ENCODE data around the gene EIF4E1B.

Gene EIF4E1B

DNA sequence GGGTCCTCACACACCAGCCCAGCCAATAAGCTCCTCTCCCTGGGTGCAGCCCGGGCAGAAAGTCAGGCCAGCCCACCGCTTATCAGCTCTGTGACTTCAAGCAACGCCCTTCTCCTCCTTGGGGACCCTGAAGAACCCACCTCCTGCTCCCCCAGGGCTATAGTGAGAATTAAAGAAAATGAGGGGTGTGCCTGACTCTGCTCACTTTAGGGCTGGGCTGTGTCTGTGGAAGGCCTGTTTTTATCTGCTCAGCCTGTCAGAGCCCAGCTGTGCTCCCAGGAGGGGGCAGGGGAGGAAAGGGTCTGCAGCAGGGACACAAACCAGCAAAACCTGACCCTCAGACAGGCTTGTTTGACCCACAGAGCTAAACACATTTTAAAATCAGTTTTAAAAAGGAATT lies 24.4 kb upstream of the EIF4E1B start:
- no peak for DNase-seq (ENCODE audit: low spot score)

DNA sequence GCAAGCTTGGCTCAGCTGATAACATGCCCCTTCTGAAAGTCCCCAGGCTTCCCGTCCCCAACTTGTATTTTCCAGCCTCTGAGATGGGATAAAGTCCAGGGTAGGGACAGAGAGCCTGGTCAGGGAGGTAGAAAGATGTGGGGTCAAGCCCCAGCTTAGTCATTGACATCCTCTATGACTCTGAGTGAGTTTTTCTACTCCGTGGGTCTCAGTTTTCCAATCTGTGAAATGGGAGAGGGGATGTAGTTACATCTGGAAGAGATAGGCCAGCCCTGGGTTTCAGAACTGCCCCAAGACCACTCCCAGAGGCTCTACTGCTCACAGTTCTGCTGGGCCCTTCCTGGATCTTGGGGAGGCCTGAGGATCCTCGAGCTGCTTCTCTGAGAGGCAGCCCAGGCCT lies 23.6 kb upstream of the EIF4E1B start:
- DNase-seq (ENCODE audit: low spot score), result no peak

DNA sequence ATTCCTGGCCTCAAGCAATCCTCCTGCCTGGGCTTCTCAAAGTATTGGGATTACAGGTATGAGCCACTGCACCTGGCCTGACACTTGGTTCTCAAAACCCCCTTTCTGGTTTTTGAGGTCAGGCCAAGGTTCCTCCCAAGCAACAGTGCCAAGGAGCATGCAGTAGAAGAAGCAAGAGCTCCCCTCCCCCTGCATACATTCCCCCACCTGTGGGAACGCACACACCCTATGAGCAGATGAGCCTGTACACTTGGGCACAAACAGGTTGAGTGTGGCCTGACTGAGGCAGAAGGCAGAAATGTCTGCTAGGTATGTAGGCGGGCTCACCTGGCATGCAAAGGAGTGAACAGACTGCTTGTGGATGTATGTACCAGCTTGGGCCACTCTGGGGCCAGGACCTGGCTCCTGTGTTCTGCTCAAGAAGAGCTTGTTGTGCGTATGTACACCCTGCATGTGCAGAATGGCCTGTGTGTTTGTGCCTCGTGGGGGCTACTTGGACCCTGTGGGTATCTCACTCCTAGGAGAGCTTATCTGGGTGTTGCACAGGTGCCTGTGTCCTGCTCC lies 22.3 kb upstream of the EIF4E1B start:
- no peak for DNase-seq (ENCODE audit: low spot score)

DNA sequence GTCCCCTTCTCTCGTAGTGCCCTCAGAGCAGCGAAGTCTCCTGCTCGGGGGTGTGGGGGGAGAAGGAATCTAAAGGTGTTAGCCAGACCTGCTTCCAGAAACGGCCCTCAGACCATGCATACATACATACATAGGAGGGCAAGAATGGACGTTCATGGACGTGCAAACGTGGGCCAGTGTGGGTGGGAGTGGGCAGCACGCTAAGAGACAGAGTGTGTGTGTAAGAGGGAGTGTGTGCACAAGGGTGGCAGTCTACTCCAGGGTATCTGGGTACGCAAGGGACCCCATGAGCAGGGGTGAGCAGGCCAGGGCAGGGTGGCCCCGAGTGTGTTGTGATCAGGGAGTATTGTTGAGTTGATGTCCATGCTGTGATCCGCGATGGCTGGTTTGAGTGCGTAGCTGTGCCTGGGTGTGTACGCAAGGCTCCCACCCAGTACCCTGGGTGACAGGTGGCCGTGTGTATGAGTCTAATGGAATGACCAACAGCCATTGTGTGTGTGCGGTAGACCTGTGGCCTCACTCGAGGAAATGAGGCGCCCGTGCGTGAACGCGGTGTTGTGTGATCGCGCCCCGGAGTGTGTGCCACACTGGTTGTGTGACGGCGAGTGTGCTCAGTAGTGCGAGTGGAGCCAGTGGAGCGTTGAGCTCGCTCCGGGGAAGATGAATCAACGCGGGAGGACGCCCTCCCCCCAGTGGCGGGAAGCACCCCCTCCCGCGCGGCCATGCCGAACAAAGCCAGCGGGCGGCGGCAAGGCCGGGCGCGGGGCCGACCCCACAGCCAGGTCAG lies 21.3 kb upstream of the EIF4E1B start:
- no peak for DNase-seq (ENCODE audit: low spot score)

DNA sequence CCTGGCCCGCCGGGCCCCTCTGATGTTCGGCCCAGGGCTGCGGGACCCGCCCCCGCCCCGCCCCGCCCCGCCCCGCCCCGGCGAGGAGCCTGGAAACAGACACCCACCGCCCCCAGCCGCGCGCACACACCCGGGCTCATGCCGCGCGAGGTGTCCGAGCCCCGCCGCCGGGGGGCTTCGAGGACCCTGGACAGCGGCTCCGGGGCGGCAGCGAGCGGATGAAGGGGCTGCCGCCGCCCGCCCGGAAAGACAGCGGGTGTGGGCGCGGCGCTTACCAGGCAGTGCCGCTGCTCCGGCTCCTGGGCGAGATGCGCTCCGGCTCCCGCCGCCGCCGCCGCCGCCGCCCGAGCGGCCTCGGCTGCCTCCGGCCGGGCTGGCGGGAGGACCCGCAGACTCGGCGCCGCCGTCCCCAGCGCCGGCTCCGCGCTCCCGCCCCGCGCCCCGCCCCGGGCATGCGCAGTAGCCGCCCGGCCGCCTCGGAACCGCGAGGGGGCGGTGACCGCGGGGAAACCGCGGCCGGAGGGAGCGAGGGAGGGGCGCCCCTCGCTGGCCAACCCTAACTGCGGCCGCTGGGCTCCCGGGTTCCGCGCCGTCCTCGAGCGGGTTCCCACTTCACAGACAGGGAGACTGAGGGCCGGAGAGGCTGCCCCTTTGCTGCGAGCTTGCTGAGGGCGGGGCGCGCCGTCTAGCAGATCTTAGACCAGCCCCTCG lies 20.6 kb upstream of the EIF4E1B start, which contains the start of gene GPRIN1:
TSS of gene GPRIN1 (minus strand) at position 433 of the 711 bp plus-strand sequence. CDS start 10,322 bp downstream, outside the sequence.
- DNase-seq (ENCODE audit: low spot score), result peak; percentile 42

DNA sequence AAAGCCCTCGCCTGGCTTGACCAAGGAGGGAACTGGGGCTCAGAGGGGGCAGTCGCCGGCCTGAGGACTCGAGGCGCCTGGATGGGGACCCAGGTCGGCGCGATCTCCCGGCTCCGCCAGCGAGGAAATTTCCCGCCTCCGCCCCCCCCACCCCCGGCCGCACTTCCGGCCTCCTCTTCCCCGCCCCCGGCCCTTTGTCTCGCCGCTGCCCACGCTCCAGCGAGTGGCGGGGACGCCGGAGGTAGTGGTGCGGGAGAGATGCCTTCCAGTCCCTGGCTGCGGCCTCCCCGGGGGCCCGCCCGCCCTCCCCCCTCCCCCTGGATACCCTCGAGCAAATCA lies 20.1 kb upstream of the EIF4E1B start:
- no peak for DNase-seq (ENCODE audit: low spot score)

DNA sequence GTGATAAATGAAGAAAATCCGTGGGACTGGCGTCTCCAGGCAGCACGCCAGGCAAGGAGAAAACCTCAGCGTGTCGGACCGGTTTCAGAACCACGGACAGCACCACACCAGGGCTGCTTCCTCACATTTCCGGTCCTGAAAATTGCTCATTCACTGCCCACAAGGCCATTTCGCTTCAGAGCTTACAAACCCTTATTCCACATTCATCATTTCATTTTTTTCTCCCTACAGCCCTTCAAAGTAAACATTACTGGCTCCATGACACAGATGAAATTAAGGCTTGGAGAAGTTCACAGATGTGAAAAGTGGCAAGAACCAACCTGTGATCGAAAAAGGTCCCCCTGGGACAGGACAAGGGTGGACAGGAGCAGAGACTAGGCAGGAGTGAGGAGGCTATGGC lies 19.0 kb upstream of the EIF4E1B start:
- DNase-seq (ENCODE audit: low spot score), result peak; percentile 43

DNA sequence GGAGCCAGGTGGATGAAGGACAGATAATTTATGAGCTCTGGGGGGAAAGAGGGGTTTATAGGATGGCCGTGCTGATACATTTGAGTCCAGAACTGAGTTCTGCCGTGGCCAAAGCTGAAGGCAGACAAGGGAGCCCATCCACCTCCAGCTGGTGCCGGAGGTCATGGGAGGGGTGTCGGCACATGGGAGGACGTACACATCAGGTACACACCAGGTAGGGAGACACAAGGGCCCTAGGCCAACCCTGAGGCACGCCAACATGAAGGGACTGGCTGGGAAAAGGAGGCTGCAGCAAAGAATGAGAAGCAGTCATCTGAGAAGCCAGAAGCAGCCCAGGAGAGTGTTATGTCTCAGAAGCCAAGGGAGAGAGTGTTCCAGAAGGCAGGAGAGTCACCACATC lies 18.5 kb upstream of the EIF4E1B start:
- no peak for DNase-seq (ENCODE audit: low spot score)

DNA sequence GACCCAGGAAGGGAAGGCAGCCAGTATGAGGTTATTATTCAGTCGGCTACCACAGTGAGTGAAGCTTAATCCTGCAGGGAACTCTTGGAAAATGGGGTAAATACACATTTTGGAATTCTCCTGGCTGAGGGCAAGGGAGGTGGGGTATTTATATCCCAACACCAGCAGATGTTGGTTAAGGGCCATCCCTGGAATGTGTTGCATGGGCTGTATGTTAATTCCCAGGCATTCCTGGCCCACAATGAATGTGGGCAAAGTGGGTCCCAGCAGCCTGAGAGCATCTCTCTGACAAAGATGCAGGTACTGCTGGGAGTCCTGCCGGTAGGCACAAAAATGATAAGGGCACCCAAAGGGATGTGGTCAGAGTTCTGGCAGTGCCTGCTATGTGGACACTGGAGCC lies 17.6 kb upstream of the EIF4E1B start:
- no peak for DNase-seq (ENCODE audit: low spot score)

DNA sequence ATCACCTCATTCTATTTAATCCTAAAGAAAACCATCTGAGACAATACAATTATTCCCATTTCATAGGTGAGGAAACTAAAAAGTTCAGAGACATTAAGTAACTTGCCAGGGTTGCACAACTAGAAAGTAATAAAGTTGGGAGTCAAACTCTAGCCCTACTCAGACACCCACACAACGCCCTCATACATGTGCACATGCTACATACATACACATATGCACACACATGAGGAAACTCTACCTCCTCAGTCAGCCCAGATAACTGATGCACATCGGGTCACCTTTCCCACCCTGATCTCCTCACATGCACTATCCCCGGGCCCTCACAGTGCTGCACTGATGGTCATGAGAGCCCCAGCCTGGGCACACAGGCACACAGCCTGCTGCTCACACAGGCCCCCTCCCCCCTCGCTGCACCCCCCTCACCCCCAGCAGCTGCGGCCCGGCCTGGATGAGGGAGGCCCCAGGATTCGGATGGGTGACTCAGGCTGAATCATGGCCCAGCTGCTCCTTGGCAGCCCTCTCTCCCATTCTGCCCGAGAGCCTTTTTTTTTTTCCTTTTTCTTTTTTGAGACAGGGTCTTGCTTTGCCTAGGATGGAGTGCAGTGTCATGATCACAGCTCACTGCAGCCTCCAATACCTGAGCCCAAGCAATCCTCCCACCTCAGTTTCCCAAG lies 15.5 kb upstream of the EIF4E1B start:
- no peak for DNase-seq (ENCODE audit: low spot score)

DNA sequence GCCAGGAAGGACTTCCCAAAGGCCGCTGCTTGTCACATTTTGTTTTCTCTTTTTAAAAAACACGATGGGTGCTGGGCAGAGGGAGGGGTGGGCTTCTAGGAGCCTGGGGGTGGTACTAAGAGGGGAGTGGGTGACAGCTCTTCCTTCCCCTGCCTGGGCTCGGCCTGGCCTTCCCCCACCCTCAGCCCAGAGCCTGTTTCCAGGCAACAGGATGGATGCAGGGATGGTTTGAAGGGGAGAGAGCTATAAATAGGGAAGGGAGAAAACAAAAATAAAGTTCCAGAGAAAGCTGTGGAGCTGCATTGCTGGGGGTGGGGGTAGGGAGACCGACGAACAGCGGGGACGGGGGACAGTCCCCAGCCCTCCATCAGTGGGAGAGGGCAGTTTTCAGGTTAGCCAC lies 14.0 kb upstream of the EIF4E1B start:
- DNase-seq (ENCODE audit: low spot score), result no peak

DNA sequence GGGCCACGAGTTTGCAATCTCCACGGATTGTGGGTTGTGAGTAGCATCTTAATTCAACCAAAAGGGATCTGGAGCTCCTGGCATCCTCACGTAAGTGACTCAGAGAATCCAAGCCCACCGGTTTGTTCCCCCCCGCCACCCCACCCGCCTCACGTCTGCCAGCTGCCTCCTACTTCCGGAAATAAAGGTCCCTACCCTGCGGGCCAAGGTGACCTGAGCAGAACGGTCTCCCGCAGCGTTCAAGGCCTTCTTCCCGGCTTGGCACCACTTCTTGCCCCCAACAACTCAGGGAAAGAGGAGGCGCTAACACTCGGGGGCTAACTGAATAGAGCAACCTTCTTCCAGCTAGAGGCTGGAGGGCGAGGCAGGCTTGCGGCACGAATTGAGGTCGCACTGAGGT lies 11.7 kb upstream of the EIF4E1B start:
- DNase-seq (ENCODE audit: low spot score), result no peak

DNA sequence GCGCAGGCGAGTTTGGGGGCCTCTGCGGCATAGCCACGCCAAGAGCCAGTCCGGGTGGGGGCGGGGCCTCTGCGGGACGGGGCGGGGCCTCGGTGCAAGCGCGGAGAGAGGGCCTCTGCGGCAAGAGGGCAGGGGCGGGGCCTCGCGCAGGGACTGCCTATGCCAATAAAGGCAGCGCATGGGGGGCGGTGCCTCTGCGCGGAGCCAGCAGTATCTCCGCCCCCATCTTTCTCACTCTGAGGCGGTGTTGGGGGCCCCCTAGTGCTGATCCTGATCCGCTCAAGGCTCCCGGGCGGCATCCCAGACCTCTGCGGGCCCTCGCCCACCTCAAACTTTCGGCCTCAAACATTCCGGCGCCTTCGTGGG lies 11.3 kb upstream of the EIF4E1B start:
- DNase-seq (ENCODE audit: low spot score), result peak; percentile 89

DNA sequence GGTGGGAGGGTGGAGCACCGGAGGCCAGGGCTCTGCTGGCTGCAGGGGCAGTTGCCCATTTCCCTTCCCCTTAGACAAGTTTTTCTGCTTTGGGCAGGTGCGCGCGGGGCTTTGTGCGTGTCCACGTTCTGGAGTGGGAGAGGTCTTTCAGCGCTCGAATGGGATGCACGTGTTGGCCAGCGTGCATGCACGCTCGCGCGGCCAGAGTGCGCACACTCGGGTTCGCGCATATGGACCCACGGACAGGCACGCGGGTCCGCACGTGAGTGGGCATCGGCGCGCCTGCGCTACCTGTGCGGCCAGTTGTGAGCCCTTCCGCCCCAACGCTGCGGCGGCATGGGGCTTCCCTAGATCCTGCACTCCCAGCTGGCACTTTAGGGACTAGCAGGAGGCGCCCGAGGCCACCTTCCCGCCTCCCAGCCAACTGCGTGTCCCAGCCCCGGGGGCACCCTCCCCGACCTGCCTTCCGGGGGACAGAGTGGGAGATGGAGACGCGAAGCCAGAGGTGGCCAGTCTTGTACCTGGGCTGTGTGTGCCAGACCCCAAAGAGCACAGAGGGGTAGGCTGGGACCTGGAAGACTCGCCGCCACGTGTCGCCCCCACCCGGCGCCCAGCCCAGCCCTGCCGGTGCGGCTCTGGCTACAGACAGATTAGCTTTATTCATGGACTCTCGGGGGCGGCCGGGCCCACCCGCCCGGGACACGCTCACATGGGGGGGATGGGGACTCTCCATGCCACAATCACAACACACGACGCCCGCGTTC lies 10.7 kb upstream of the EIF4E1B start:
- DNase-seq (ENCODE audit: low spot score), result no peak

DNA sequence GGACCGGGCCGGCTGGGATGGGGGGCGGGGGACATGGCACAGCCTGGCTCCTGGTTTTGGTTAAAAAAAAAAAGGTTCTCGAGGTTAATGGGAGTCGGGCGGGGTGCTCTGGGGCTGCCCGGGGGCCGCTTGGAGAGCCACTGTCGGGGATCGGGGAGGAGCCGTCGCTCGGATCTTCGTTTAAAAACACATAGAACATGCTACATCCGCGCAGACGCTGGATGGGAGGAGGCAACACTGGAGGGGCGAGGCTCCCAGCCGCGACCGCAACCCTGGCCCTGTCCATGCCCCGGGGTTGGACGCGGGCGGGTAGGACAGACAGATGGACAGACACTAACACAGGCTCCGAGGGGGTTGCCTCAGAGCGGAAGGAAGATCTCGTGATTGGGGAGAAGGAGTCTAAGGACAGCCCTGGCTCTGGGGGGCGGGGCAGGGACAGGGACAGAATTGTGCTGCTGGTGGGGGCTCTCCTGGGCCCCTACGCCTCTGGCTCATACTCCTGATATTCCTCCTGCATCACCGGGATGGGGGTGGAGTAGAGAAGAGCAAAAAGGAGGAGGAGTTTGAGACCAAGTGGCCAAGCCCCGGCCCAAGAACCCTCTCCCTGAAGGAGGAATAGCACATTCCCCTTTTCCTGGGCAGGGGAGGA lies 10.0 kb upstream of the EIF4E1B start:
- no peak for DNase-seq (ENCODE audit: low spot score)

DNA sequence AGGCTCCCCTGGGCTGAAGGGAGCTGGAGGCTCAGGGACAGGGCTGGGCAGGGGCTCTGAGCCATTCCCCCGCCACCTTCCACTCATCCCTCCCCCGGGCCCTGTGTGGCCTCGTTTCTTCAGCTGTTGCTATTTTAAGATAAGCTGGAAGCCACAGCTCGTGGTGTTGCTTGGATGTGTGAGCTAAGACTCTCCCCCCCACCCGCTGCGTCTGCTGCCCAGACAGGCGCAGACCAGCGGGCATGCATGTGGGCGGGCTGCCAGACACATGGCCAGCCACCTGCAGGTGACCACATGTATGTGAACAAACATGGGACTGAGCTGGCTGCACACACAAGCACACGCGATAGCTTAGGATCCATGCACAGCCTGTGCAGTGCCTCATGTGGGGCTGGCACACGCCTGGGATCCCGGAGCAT lies 8.8 kb upstream of the EIF4E1B start:
- DNase-seq (ENCODE audit: low spot score), result no peak

DNA sequence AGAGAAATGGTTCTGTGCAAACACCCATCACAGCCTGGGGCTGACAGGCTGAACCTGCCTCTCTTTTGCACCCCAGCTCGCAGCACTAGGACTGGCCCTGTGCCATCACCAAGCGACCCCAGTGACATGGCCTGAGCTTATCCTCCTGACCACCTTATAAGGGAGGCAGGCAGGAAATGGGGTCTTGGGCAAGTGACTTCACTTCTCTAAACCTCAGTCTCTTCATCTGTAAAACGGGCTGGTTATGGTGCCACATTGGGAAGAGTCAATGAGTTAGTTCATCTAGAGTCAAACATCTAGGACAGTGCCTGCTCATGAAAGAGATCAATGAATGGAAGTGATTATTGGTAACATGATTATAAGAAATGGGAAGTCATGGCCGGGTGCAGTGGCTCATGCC lies 6.3 kb upstream of the EIF4E1B start:
- no peak for DNase-seq (ENCODE audit: low spot score)

DNA sequence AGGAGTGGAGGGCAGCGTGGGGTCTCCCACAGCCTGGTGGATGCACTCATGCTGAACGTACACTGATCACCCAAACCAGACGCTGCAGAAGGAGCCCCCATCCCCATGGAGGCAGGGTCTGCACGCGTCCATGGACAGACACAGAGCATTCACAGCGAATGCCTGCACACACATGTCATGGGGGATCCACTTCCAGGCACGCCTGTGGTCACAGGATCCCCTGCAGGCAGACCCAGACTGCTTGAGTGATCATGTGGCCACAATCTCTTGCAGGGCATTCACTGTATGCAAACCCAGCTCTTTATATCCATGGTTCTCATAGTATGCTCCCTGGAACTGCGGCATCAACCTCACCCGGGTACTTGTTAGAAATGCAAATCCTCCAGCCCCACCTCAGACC lies 5.5 kb upstream of the EIF4E1B start:
- DNase-seq (ENCODE audit: low spot score), result no peak

DNA sequence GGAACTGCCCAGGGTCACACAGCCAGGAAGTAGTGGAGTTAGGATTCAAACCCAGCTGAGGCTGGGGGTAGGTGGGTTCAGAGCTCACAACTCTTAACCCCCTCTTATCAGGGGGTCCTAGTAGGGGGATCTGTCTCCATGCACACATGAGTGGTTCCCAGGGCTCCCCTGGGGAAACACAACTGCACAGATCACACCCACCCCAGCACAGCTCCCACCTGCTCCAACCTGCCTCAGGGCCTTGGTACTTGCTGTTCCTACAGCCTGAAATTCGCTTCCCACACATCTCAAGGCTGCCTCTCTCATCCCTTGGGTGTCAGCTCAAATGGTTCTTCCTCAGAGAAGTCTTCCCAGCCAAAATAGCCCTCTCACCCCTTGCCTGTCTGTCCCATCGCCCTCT lies 5.0 kb upstream of the EIF4E1B start:
- no peak for DNase-seq (ENCODE audit: low spot score)

DNA sequence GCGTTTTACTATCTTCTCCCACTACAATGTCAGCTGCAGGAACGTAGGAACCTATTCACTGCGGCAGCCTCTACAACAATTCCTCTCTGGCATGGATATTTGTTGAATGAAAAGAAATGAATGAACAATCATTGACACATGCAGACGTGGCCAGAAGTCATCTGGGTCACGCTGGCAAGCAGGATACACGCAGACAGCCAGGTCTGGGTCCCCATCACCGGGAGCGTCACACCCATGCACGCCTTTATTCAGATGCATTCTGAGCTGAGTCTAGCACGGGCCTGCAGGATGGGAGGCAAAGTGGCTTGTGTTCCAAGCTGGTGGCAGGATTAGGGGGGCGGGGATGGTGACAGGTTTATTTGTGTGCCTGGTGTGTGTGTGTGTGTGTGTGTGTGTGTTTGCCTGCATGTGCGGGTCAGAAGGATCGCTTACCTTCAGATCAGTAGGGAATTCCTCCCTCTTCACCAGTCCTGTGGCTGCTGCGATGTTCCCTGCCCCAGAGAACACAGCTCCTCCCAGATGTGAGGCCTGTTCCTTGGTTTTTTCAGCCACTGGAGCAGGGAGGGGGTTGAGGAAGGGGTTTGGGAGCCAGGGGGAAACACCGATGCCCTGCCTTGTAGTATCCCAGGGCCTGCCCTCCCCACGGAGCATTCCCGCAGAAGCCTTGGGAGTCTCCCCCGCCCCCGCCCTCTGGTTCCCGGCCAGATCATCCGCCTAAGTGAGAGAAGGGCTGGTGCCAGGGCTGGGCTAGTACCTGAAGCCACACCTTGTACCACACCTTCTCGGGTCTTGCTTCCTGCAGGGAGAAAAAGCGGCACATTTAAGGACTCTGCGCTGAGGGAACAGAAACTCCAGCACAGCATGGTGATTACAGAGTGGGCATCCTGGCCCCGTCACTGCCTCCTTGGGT lies 4.3 kb upstream of the EIF4E1B start:
- no peak for DNase-seq (ENCODE audit: low spot score)

DNA sequence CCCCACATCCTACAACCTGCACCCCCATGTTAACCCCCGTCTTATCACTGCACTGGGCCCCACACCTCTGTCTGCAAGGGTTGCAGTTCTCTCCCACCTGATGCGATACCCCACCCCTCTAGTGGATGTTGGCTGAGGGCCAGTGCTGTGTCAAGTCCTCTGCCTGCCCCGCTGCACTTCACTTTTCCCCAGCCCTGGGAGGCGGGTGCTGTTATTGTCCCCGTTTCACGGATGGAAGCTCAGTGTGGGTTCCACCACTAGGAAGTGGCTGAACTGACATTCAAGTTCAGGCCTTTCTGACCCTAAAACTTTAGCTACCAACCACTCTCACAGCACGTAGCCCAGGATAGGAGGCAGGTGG lies 3.6 kb upstream of the EIF4E1B start:
- no peak for DNase-seq (ENCODE audit: low spot score)

Measured in COLO829 (cell line).